ENCODE data around the gene FNIP2.
"Not testable (repeated sequence)": the region's sequence is repeated elsewhere in the genome, so short reads cannot be mapped to it uniquely, and the experiment has no call there.

FNIP2 gene

DNA sequence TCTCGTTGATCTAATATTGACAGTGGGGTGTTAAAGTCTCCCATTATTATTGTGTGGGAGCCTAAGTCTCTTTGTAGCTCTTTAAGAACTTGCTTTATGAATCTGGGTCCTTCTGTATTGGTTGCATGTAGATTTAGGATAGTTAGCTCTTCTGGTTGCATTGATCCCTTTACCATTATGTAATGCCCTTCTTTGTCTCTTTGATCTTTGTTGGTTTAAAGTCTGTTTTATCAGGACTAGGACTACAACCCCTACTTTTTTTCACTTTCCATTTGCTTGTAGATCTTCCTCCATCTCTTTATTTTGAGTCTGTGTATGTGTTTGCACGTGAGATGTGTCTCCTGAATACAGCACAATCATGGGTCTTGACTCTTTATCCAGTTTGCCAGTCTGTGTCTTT, 131.6 kb downstream of the FNIP2 start:
- not testable (repeated sequence) for H3K36me3 ChIP-seq (ENCODE audit: control insufficient read depth, insufficient read depth, low read length); H3K9me3 ChIP-seq (ENCODE audit: control insufficient read depth, insufficient read depth, low read depth, low read length); H3K27me3 ChIP-seq (ENCODE audit: control insufficient read depth, insufficient read depth, low read length); H3K4me3 ChIP-seq (ENCODE audit: low read depth, low read length); H3K27ac ChIP-seq (ENCODE audit: low read depth, low read length); H3K9ac ChIP-seq (ENCODE audit: low read length)
- peaks cover 24% of the 10 kb centered on the region for H3K4me1 ChIP-seq (ENCODE audit: control insufficient read depth, insufficient read depth, low read length)

DNA sequence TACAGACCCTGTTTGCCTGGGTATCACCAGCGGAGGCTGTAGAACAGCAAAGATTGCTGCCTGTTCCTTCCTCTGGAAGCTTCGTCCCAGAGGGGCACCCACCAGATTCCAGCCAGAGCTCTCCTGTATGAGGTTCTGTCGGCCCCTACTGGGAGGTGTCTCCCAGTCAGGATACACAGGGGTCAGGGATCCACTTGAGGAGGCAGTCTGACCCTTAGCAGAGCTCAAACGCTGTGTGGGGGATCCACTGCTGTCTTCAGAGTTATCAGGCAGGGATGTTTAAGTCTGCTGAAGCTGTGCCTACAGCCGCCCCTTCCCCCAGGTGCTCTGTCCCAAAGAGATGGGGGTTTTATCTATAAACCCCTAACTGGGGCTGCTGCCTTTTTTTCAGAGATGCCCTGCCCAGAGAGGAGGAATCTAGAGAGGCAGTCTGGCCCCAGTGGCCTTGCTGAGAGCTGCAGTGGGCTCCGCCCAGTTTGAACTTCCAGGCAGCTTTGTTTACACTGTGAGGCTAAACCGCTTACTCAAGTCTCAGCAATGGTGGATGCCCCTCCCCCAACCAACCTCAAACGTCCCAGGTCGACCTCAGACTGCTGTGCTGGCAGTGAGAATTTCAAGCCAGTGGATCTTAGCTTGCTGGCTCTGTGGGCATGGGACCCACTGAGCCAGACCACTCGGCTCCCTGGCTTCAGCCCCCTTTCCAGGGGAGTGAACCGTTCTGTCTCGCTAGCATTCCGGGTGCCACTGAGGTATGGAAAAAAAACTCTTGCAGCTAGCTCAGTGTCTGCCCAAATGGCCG, 133.7 kb downstream of the FNIP2 start:
- peaks cover 15% of the 10 kb centered on the region for H3K4me1 ChIP-seq (ENCODE audit: control insufficient read depth, insufficient read depth, low read length)
- H3K4me3 ChIP-seq (ENCODE audit: low read depth, low read length), result peak overlapping the region; percentile 14; the same call in 1 of the 2 replicates
- H3K9me3 ChIP-seq (ENCODE audit: control insufficient read depth, insufficient read depth, low read depth, low read length); H3K27me3 ChIP-seq (ENCODE audit: control insufficient read depth, insufficient read depth, low read length); H3K36me3 ChIP-seq (ENCODE audit: control insufficient read depth, insufficient read depth, low read length): not testable (repeated sequence)
- peak overlapping the region; percentile 38 for H3K9ac ChIP-seq (ENCODE audit: low read length)
- H3K27ac ChIP-seq (ENCODE audit: low read depth, low read length), result peak overlapping the region; percentile 53; the same call in 1 of the 2 replicates

DNA sequence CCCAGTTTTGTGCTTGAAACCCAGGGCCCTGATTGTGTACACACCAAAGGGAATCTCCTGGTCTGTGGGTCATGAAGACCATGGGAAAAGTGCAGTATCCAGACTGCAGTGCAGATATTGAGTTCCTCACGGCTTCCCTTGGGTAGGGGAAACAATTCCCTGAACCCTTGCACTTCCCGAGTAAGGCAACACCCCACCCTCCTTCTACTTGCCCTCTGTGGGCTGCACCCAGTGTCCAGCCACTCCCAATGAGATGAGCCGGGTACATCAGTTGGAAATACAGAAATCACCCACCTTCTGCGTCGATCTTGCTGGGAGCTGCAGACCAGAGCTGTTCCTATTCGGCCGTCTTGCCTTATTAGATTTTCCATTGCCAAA, 134.2 kb downstream of the FNIP2 start:
- Histone ChIP-seq H3K9ac (ENCODE audit: low read length) (peak overlapping the region; percentile 38), H3K27me3 (ENCODE audit: control insufficient read depth, insufficient read depth, low read length) (no peaks in the 10 kb centered on the region), H3K4me3 (ENCODE audit: low read depth, low read length) (peak overlapping the region; percentile 14; the same call in 1 of the 2 replicates), H3K36me3 (ENCODE audit: control insufficient read depth, insufficient read depth, low read length) (no peaks in the 10 kb centered on the region), H3K9me3 (ENCODE audit: control insufficient read depth, insufficient read depth, low read depth, low read length) (no peaks in the 10 kb centered on the region), H3K4me1 (ENCODE audit: control insufficient read depth, insufficient read depth, low read length) (peaks cover 15% of the 10 kb centered on the region), H3K27ac (ENCODE audit: low read depth, low read length) (peak overlapping the region; percentile 53; the same call in 1 of the 2 replicates)

DNA sequence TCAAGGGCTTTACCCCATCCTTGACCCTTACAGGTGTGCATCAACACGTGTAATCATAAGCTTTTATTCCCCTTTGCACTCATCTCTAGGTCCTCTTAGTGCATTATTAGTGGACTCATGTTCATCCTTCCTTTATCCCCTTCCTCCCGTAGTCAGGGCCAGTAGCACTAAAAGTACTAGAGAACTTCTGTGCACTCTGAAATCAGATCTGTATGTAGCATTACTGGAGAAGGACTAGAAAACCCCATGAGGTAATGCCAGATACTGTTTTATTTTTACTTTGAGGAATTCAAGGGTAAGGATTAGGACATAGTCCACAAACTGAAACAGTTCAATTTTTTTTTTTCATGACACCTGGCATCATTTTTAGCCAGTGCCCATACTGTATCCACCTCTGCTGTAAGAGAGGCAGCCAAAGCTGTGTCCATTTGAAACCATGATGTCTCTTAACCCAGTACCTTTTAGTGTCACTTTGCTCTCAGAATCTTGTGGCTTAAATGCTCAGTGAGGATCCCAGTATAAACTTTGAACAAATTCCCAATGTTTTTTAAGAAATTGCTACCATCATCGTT, 134.7 kb downstream of the FNIP2 start:
- H3K27me3 ChIP-seq (ENCODE audit: control insufficient read depth, insufficient read depth, low read length), result no peaks in the 10 kb centered on the region
- H3K4me3 ChIP-seq (ENCODE audit: low read depth, low read length), result no peak overlapping the region
- peaks cover 15% of the 10 kb centered on the region for H3K4me1 ChIP-seq (ENCODE audit: control insufficient read depth, insufficient read depth, low read length)
- H3K36me3 ChIP-seq (ENCODE audit: control insufficient read depth, insufficient read depth, low read length), result no peaks in the 10 kb centered on the region
- no peaks in the 10 kb centered on the region for H3K9me3 ChIP-seq (ENCODE audit: control insufficient read depth, insufficient read depth, low read depth, low read length)
- no peak overlapping the region for H3K9ac ChIP-seq (ENCODE audit: low read length)
- H3K27ac ChIP-seq (ENCODE audit: low read depth, low read length), result no peak overlapping the region

DNA sequence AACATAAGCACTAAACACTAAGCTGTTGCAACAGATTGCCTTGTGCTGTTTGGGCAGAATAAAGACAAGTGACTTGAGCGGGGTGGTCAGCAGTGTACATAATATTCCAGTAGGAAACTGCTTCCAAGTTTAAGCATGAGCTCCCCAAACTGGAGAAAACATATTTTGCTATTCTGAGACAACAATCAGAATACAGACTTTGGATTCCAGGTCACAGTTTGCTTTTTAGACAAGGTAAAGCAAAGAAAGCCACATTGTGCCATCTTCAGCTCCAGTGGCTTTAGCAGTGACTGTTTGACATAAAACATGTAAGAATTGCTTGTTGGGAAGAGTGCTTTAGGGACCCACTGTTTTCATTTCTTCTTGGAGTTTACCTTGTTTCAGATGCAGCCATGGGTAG, 136.0 kb downstream of the FNIP2 start:
- no peaks in the 10 kb centered on the region for H3K27me3 ChIP-seq (ENCODE audit: control insufficient read depth, insufficient read depth, low read length)
- no peak overlapping the region for H3K27ac ChIP-seq (ENCODE audit: low read depth, low read length)
- no peaks in the 10 kb centered on the region for H3K36me3 ChIP-seq (ENCODE audit: control insufficient read depth, insufficient read depth, low read length)
- no peak overlapping the region for H3K9ac ChIP-seq (ENCODE audit: low read length)
- H3K4me3 ChIP-seq (ENCODE audit: low read depth, low read length), result no peak overlapping the region
- no peaks in the 10 kb centered on the region for H3K9me3 ChIP-seq (ENCODE audit: control insufficient read depth, insufficient read depth, low read depth, low read length)
- H3K4me1 ChIP-seq (ENCODE audit: control insufficient read depth, insufficient read depth, low read length), result peaks cover 15% of the 10 kb centered on the region

DNA sequence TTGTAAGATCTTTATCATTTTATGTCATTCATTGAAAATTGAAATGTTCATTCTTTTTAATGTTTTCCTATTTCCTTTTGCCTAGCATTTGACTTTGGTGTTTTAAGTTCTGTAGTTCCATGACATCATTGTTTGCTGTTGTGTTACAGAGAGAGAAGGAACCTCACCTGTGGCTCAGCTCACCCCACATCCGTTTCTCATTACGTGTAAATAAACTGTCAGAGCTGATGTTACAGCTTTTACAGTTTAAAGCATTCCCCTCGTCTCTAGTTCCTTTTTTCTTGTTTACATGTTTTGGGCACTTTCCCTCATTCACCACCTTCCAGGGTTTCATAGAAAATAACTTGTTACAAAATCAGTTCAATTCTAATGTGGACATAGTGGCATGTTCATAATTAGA, 137.2 kb downstream of the FNIP2 start:
- H3K4me1 ChIP-seq (ENCODE audit: control insufficient read depth, insufficient read depth, low read length), result peaks cover 15% of the 10 kb centered on the region
- H3K27ac ChIP-seq (ENCODE audit: low read depth, low read length), result no peak overlapping the region

DNA sequence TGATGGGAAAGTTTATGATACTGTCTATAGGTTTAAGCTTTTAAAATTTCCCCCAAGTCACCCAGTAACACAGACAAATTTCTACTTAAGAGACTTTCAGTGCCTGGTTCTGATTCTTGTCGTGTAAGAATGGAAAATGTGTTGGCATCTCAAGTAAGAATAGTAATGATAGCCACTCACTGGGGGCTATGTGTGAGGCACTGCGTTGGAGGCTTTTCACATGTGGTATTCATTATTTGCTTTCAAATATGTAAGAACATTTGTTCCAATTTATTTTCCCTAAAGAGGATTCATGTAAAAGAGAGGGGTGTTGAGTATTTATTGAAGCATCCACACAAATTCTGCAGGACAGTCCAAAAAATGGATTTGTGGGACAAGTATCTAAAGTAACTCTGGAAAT, 143.6 kb downstream of the FNIP2 start:
- Histone ChIP-seq H3K27ac (ENCODE audit: low read depth, low read length) (no peak overlapping the region), H3K9me3 (ENCODE audit: control insufficient read depth, insufficient read depth, low read depth, low read length) (no peaks in the 10 kb centered on the region), H3K4me3 (ENCODE audit: low read depth, low read length) (no peak overlapping the region), H3K9ac (ENCODE audit: low read length) (no peak overlapping the region), H3K27me3 (ENCODE audit: control insufficient read depth, insufficient read depth, low read length) (no peaks in the 10 kb centered on the region), H3K36me3 (ENCODE audit: control insufficient read depth, insufficient read depth, low read length) (no peaks in the 10 kb centered on the region), H3K4me1 (ENCODE audit: control insufficient read depth, insufficient read depth, low read length) (no peaks in the 10 kb centered on the region)

More for the DNA sequence above, 137.2 kb downstream of the FNIP2 start:
- Histone ChIP-seq H3K36me3 (ENCODE audit: control insufficient read depth, insufficient read depth, low read length) (no peaks in the 10 kb centered on the region), H3K9ac (ENCODE audit: low read length) (no peak overlapping the region), H3K9me3 (ENCODE audit: control insufficient read depth, insufficient read depth, low read depth, low read length) (no peaks in the 10 kb centered on the region), H3K27me3 (ENCODE audit: control insufficient read depth, insufficient read depth, low read length) (no peaks in the 10 kb centered on the region), H3K4me3 (ENCODE audit: low read depth, low read length) (no peak overlapping the region)

DNA sequence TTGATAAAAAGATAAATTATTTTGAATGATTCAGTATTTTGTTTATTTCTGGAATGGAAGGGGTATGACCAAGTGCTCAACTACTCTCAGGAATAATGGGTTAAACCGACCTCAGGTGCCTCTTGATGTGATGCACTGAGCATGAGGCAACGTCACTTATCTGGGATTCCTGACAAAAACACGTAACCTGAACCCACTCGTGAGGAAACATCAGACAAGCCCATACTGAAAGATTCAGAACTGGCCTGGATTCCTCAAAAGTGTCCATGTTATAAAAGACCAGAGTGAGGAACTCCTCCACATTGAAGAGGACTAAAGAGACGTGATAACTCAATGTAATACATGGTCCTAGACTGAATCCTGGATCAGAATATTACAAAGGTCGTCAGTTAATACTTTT, 144.0 kb downstream of the FNIP2 start:
- Histone ChIP-seq H3K9ac (ENCODE audit: low read length) (no peak overlapping the region), H3K9me3 (ENCODE audit: control insufficient read depth, insufficient read depth, low read depth, low read length) (no peaks in the 10 kb centered on the region), H3K4me1 (ENCODE audit: control insufficient read depth, insufficient read depth, low read length) (no peaks in the 10 kb centered on the region), H3K27ac (ENCODE audit: low read depth, low read length) (no peak overlapping the region), H3K36me3 (ENCODE audit: control insufficient read depth, insufficient read depth, low read length) (no peaks in the 10 kb centered on the region), H3K4me3 (ENCODE audit: low read depth, low read length) (no peak overlapping the region), H3K27me3 (ENCODE audit: control insufficient read depth, insufficient read depth, low read length) (no peaks in the 10 kb centered on the region)

DNA sequence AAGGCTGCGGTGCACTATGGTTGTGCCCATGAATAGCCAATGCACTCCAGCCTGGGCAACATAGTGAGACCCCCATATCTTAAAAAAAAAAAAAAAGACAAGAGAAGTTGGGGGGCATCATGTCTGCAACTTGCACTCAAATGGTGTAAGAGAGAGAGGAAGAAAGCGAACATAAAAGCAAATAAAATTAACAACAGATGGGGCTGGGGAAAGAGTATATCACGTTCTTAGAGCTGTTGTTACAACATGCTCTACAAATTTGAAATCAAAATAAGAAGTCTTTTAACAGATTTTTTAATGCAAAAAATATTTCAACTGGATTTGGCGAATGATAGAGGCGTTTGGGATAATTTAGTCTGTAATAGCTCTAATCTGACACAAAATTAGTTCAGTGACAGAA, 144.9 kb downstream of the FNIP2 start:
- Histone ChIP-seq H3K36me3 (ENCODE audit: control insufficient read depth, insufficient read depth, low read length) (no peaks in the 10 kb centered on the region), H3K4me1 (ENCODE audit: control insufficient read depth, insufficient read depth, low read length) (no peaks in the 10 kb centered on the region), H3K4me3 (ENCODE audit: low read depth, low read length) (no peak overlapping the region), H3K27ac (ENCODE audit: low read depth, low read length) (no peak overlapping the region), H3K9ac (ENCODE audit: low read length) (no peak overlapping the region), H3K27me3 (ENCODE audit: control insufficient read depth, insufficient read depth, low read length) (no peaks in the 10 kb centered on the region), H3K9me3 (ENCODE audit: control insufficient read depth, insufficient read depth, low read depth, low read length) (no peaks in the 10 kb centered on the region)

DNA sequence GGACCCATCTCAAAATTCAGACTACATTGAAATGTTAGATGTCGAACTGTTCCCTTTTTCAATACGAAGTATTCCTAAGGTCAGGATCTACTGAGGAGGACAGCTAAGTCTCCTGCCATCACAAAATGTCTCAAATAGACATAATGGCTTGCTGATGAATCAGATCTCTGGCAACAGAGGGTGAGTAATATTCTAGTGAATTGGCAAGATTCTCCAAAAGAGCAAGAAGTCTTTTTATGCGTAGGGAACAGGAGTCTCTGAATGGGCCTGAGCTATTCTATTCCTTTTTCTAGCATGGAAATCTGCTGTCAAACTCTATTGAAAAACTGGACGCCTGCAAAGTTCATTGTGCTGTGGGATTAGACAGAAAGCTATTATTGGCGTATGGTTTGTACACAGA, 145.4 kb downstream of the FNIP2 start:
- no peaks in the 10 kb centered on the region for H3K36me3 ChIP-seq (ENCODE audit: control insufficient read depth, insufficient read depth, low read length)
- no peaks in the 10 kb centered on the region for H3K27me3 ChIP-seq (ENCODE audit: control insufficient read depth, insufficient read depth, low read length)
- no peak overlapping the region for H3K4me3 ChIP-seq (ENCODE audit: low read depth, low read length)
- H3K27ac ChIP-seq (ENCODE audit: low read depth, low read length), result no peak overlapping the region
- no peaks in the 10 kb centered on the region for H3K9me3 ChIP-seq (ENCODE audit: control insufficient read depth, insufficient read depth, low read depth, low read length)
- H3K9ac ChIP-seq (ENCODE audit: low read length), result no peak overlapping the region
- H3K4me1 ChIP-seq (ENCODE audit: control insufficient read depth, insufficient read depth, low read length), result no peaks in the 10 kb centered on the region

DNA sequence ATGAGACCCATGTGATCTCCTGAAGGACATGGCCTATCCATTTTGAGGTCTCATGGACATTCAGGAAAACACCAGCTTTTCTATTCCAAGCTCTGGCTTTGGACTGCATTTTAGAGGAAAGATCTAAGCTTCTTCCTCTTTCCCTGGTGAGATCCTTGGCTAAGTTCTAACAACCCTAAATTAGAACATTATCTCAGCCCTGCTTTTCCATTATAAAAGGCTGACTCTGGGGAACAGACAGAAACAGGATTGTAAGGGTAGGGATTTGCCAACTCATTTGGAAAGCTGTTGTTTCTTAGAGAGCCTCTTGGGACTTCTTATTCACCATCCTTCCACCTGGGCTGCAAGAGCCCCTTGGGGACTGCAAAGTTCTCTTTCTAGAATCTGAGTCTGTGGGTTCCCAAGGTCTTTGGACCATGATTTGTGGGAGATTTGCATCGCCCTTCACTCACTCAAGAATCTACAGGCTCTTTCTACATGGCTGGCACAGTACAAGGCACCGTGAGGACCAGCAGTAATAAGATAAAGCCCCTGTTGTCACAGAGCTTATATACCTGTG, 146.9 kb downstream of the FNIP2 start:
- Histone ChIP-seq H3K27me3 (ENCODE audit: control insufficient read depth, insufficient read depth, low read length) (no peaks in the 10 kb centered on the region), H3K9ac (ENCODE audit: low read length) (no peak overlapping the region), H3K27ac (ENCODE audit: low read depth, low read length) (no peak overlapping the region), H3K4me1 (ENCODE audit: control insufficient read depth, insufficient read depth, low read length) (no peaks in the 10 kb centered on the region), H3K36me3 (ENCODE audit: control insufficient read depth, insufficient read depth, low read length) (no peaks in the 10 kb centered on the region), H3K9me3 (ENCODE audit: control insufficient read depth, insufficient read depth, low read depth, low read length) (peaks cover 2% of the 10 kb centered on the region; the same call in 1 of the 2 replicates), H3K4me3 (ENCODE audit: low read depth, low read length) (no peak overlapping the region)

All from HUES6 (cell line).